T-cell (primary cell): ENCODE data around the gene ZNF282. TPM values are rescaled to one million over a fixed set of nuclear protein-coding genes. Genes with fewer than 3 reads are reported as not detected.
"Not testable (repeated sequence)": the region's sequence is repeated elsewhere in the genome, so short reads cannot be mapped to it uniquely, and the experiment has no call there.

Source experiments
- ATAC-seq, 4 experiments: fragments of 200-7000 bp in 3 of 4; fragments of 150-1000 bp in 1 of 4; cut with Tn5 transposase; replicated peaks in 1 of 4; 1 replicate in 3 of 4; 2 replicates in 1 of 4; pipeline ENCODE4 v1.10.0; 2021; ENCODE audit warnings: moderate library complexity in 3 of 4, mild to moderate bottlenecking in 2 of 4, moderate number of reproducible peaks in 1 of 4
- CTCF ChIA-PET, 2 donors: fragments of 300-600 bp; sonication (Branson Sonifier 250); formaldehyde crosslinking; loops; one replicate each; lab custom pipeline; 2022; ENCODE audit warnings: antibody characterized with exemption in 2 of 2; lab: Charles Lee
- POLR2A ChIA-PET, 2 donors: fragments of 300-600 bp; sonication (Branson Sonifier 250); formaldehyde crosslinking; loops; one replicate each; lab custom pipeline; 2022; ENCODE audit warnings: antibody characterized with exemption in 2 of 2; lab: Charles Lee
- DNase-seq, 35 experiments: peaks; one replicate each; pipeline versions ENCODE4 v3.0.0 to v3.0.0-alpha.2; 2013 to 2023
- H3K27ac ChIP-seq: one replicate; pipeline ENCODE4 v1.5.1; 2013; ENCODE audit warnings: low read length
- H3K27me3 ChIP-seq, 2 experiments: replicated peaks in 1 of 2; 1 replicate in 1 of 2; 2 replicates in 1 of 2; pipeline versions ENCODE4 v1.6.1 to v1.7.0; 2013; ENCODE audit warnings: low read length in 1 of 2, mixed read lengths in 1 of 2; ENCODE audit not compliant: control insufficient read depth in 2 of 2, insufficient read depth in 2 of 2; ENCODE audit errors: extremely low read depth in 1 of 2
- H3K36me3 ChIP-seq, 2 donors: 1 replicate in 1 of 2; 2 replicates in 1 of 2; pipeline versions ENCODE4 v1.6.1 to v1.7.0; 2013; ENCODE audit warnings: low read length in 1 of 2; ENCODE audit not compliant: control insufficient read depth in 2 of 2, insufficient read depth in 1 of 2; ENCODE audit errors: extremely low read depth in 1 of 2
- H3K4me1 ChIP-seq, 2 experiments: 1 replicate in 1 of 2; 2 replicates in 1 of 2; pipeline versions ENCODE4 v1.6.1 to v1.7.0; 2013; ENCODE audit warnings: low read length in 2 of 2, mixed read lengths in 1 of 2; ENCODE audit not compliant: insufficient read depth in 2 of 2, control insufficient read depth in 1 of 2; ENCODE audit errors: extremely low read depth in 1 of 2
- H3K4me3 ChIP-seq, 2 donors: 1 replicate in 1 of 2; 2 replicates in 1 of 2; pipeline versions ENCODE4 v1.5.1 to v1.7.0; 2013; ENCODE audit warnings: mild to moderate bottlenecking in 2 of 2, low read length in 1 of 2, moderate library complexity in 1 of 2; ENCODE audit not compliant: control insufficient read depth in 1 of 2; ENCODE audit errors: extremely low read depth in 1 of 2
- H3K9me3 ChIP-seq: 2 replicates; pipeline ENCODE4 v1.7.0; 2013
- H3K27ac Mint-ChIP-seq, 2 donors: one replicate each; pipeline ENCODE4 v1.8.0; 2020 to 2021; ENCODE audit warnings: mild to moderate bottlenecking in 2 of 2, mixed read lengths in 2 of 2
- H3K27me3 Mint-ChIP-seq, 2 donors: one replicate each; pipeline ENCODE4 v1.8.0; 2021 to 2022; ENCODE audit warnings: mixed read lengths in 2 of 2
- H3K36me3 Mint-ChIP-seq: one replicate; pipeline ENCODE4 v1.8.0; 2021; ENCODE audit warnings: mixed read lengths
- H3K4me1 Mint-ChIP-seq, 3 donors: one replicate each; pipeline ENCODE4 v1.8.0; 2020 to 2022; ENCODE audit warnings: mixed read lengths in 3 of 3, mild to moderate bottlenecking in 1 of 3
- H3K4me3 Mint-ChIP-seq, 3 donors: one replicate each; pipeline ENCODE4 v1.8.0; 2020 to 2022; ENCODE audit warnings: mild to moderate bottlenecking in 3 of 3, mixed read lengths in 3 of 3, moderate library complexity in 3 of 3
- H3K9me3 Mint-ChIP-seq, 3 donors: one replicate each; pipeline ENCODE4 v1.8.0; 2020 to 2022; ENCODE audit warnings: mixed read lengths in 3 of 3
- WGBS: methylation state at CpG from one replicate; pipeline ENCODE4 v1.1.5; 2013; ENCODE audit warnings: missing lambda C conversion rate; ENCODE audit not compliant: insufficient coverage; 5-methylcytosine and 5-hydroxymethylcytosine counted together
- total RNA-seq, 35 experiments: library from RNA in 6 of 35; stranded (reverse) in 6 of 35; fragments of 120-200 nt in 1 of 35; gene quantifications; one replicate each; pipeline versions ENCODE4 v1.2.1 to v1.2.4 and lab custom pipeline; 2013 to 2026

The ZNF282 gene
- total RNA-seq, 5 donors from 2014 or later (not counting 1 experiment from before 2014, with no cell fraction given) = 14.8 to 29.1 (median 22.4) TPM

GRCh38 chr7:149225656-149226055 lies 30.3 kb downstream of the ZNF282 start:
- no peak for ATAC-seq
- H3K9me3 ChIP-seq = no peaks in the 10 kb centered on the region

GRCh38 chr7:149226366-149226765 lies 31.0 kb downstream of the ZNF282 start:
- H3K27ac Mint-ChIP-seq, H3K4me1 Mint-ChIP-seq, H3K36me3 ChIP-seq, POLR2A ChIA-PET, H3K4me3 Mint-ChIP-seq, H3K9me3 Mint-ChIP-seq, H3K27me3 Mint-ChIP-seq, CTCF ChIA-PET, DNase-seq, H3K4me1 ChIP-seq, H3K4me3 ChIP-seq, H3K27ac ChIP-seq, H3K9me3 ChIP-seq, ATAC-seq, H3K27me3 ChIP-seq: not testable (repeated sequence)
- WGBS = 93% methylated on average over 10 of the region's 17 CpGs
- H3K36me3 Mint-ChIP-seq = peaks cover 20% of the 10 kb centered on the region

More at GRCh38 chr7:149225656-149226055, 30.3 kb downstream of the ZNF282 start:
- H3K27me3 ChIP-seq = no peaks in the 10 kb centered on the region
- 97% methylated on average over 22 of the region's 22 CpGs for WGBS
- no peaks in the 10 kb centered on the region for H3K9me3 Mint-ChIP-seq
- POLR2A ChIA-PET = no interaction called here
- no peak overlapping the region for H3K27ac ChIP-seq
- H3K27me3 Mint-ChIP-seq = no peaks in the 10 kb centered on the region
- H3K4me3 Mint-ChIP-seq = no peak overlapping the region
- no peak for DNase-seq
- no peaks in the 10 kb centered on the region for H3K4me1 ChIP-seq
- peaks cover 9 to 14% of the 10 kb centered on the region in 2 donors for H3K36me3 ChIP-seq
- peaks cover 0 to 6% (median 0%) of the 10 kb centered on the region in 3 donors for H3K4me1 Mint-ChIP-seq
- H3K4me3 ChIP-seq = no peak overlapping the region
- no peak overlapping the region for H3K27ac Mint-ChIP-seq
- peaks cover 24% of the 10 kb centered on the region for H3K36me3 Mint-ChIP-seq
- CTCF ChIA-PET = no interaction called here

- H3K27me3 Mint-ChIP-seq = no peaks in the 10 kb centered on the region
- 100% methylated on average over 1 of the region's 6 CpGs for WGBS
- Histone ChIP-seq H3K27me3 (no peaks in the 10 kb centered on the region), H3K9me3 (no peaks in the 10 kb centered on the region), H3K27ac (no peak overlapping the region), H3K4me3 (no peak overlapping the region), H3K4me1 (no peaks in the 10 kb centered on the region), H3K36me3 (peaks cover 7 to 9% of the 10 kb centered on the region in 2 donors)
- H3K9me3 Mint-ChIP-seq = no peaks in the 10 kb centered on the region
- ChIA-PET CTCF (no interaction called here), POLR2A (no interaction called here)
- H3K4me1 Mint-ChIP-seq = peaks cover 0 to 6% (median 0%) of the 10 kb centered on the region in 3 donors
- DNase-seq = no peak
- no peak overlapping the region for H3K27ac Mint-ChIP-seq
- peaks cover 15% of the 10 kb centered on the region for H3K36me3 Mint-ChIP-seq
- no peak overlapping the region for H3K4me3 Mint-ChIP-seq
- no peak for ATAC-seq
These were observed 31.6 kb downstream of the ZNF282 start for GRCh38 chr7:149226840-149227494.

GRCh38 chr7:149228831-149229471 lies 33.6 kb downstream of the ZNF282 start:
- Histone ChIP-seq H3K9me3 (no peaks in the 10 kb centered on the region), H3K27ac (no peak overlapping the region), H3K27me3 (peaks cover 0 to 17% of the 10 kb centered on the region in 2 experiments), H3K4me1 (no peaks in the 10 kb centered on the region), H3K36me3 (peaks cover 5 to 9% of the 10 kb centered on the region in 2 donors), H3K4me3 (no peak overlapping the region)
- Mint-ChIP-seq H3K27ac (no peak overlapping the region), H3K9me3 (no peaks in the 10 kb centered on the region), H3K4me3 (no peak overlapping the region), H3K4me1 (peaks cover 0 to 6% (median 0%) of the 10 kb centered on the region in 3 donors), H3K27me3 (peaks cover 0 to 12% of the 10 kb centered on the region in 2 donors), H3K36me3 (peaks cover 12% of the 10 kb centered on the region)
- POLR2A ChIA-PET = no interaction called here
- DNase-seq (no peak), ATAC-seq (no peak)
- CTCF ChIA-PET = interaction anchor here in 1 of 2 donors (0.6 kb wide), 1 partner anchor 660 kb away, joined by 3 read pairs; no protein-coding TSS in a partner anchor
- WGBS = 69% methylated on average over 6 of the region's 7 CpGs

GRCh38 chr7:149229526-149229925 lies 34.2 kb downstream of the ZNF282 start:
- no peak for ATAC-seq
- H3K27ac Mint-ChIP-seq = no peak overlapping the region
- CTCF ChIA-PET = interaction anchor here in 1 of 2 donors (0.6 kb wide), 1 partner anchor 660 kb away, joined by 3 read pairs; no protein-coding TSS in a partner anchor

GRCh38 chr7:149232362-149232761 lies 37.0 kb downstream of the ZNF282 start:
- no peaks in the 10 kb centered on the region for H3K9me3 ChIP-seq
- Mint-ChIP-seq H3K4me1 (peaks cover 0 to 6% (median 0%) of the 10 kb centered on the region in 3 donors), H3K36me3 (no peaks in the 10 kb centered on the region), H3K4me3 (no peak overlapping the region), H3K9me3 (no peaks in the 10 kb centered on the region), H3K27ac (no peak overlapping the region), H3K27me3 (peaks cover 5 to 21% of the 10 kb centered on the region in 2 donors)
- peaks cover 0 to 28% of the 10 kb centered on the region in 2 experiments for H3K27me3 ChIP-seq
- ChIA-PET CTCF (interaction anchor here in 1 of 2 donors (0.5 kb wide), 1 partner anchor 97 kb away, joined by 3 read pairs; no protein-coding TSS in a partner anchor), POLR2A (no interaction called here)
- WGBS = 87% methylated on average over 2 of the region's 2 CpGs
- no peak overlapping the region for H3K27ac ChIP-seq
- H3K4me3 ChIP-seq = no peak overlapping the region
- no peaks in the 10 kb centered on the region for H3K36me3 ChIP-seq
- ATAC-seq (no peak), DNase-seq (no peak)
- no peaks in the 10 kb centered on the region for H3K4me1 ChIP-seq

More at GRCh38 chr7:149229526-149229925, 34.2 kb downstream of the ZNF282 start:
- peaks cover 5 to 9% of the 10 kb centered on the region in 2 donors for H3K36me3 ChIP-seq
- Mint-ChIP-seq H3K4me1 (peaks cover 0 to 6% (median 0%) of the 10 kb centered on the region in 3 donors), H3K36me3 (peaks cover 12% of the 10 kb centered on the region), H3K9me3 (no peaks in the 10 kb centered on the region), H3K4me3 (no peak overlapping the region), H3K27me3 (peaks cover 0 to 15% of the 10 kb centered on the region in 2 donors)
- peaks cover 0 to 19% of the 10 kb centered on the region in 2 experiments for H3K27me3 ChIP-seq
- no peak overlapping the region for H3K27ac ChIP-seq
- no peak for DNase-seq
- no peaks in the 10 kb centered on the region for H3K4me1 ChIP-seq
- no peaks in the 10 kb centered on the region for H3K9me3 ChIP-seq
- no peak overlapping the region for H3K4me3 ChIP-seq
- 87% methylated on average over 4 of the region's 6 CpGs for WGBS
- POLR2A ChIA-PET = no interaction called here
